ENCODE data around the gene SSNA1. TPM values are rescaled to one million over a fixed set of nuclear protein-coding genes. Genes with fewer than 3 reads are reported as not detected.
"Not testable (repeated sequence)": the region's sequence is repeated elsewhere in the genome, so short reads cannot be mapped to it uniquely, and the experiment has no call there.

SSNA1 gene
- total RNA-seq, 2 donors from 2014 or later: 40.4 to 44.6 TPM

GRCh38 chr9:137236238-137236935 lies 47.9 kb downstream of the SSNA1 start:
- peak; percentile 95 for DNase-seq (ENCODE audit: low spot score)
- intact Hi-C loops (cut with DNase I): no loop called here

GRCh38 chr9:137236936-137237421 lies 48.5 kb downstream of the SSNA1 start:
- DNase-seq (ENCODE audit: low spot score): no peak
- intact Hi-C loops (cut with DNase I): no loop called here

GRCh38 chr9:137237759-137238726 lies 49.6 kb downstream of the SSNA1 start:
- no peak for DNase-seq (ENCODE audit: low spot score)

GRCh38 chr9:137239541-137240200 lies 51.2 kb downstream of the SSNA1 start:
- DNase-seq (ENCODE audit: low spot score); intact Hi-C loops (cut with DNase I): not testable (repeated sequence)

More at GRCh38 chr9:137237759-137238726, 49.6 kb downstream of the SSNA1 start:
- intact Hi-C loops (cut with DNase I): no loop called here

Small RNA genes lying within 50 kb of the gene (microRNA-seq; reads per million reads assigned to microRNA genes)
- gene MIR3621 (ENCODE audit: borderline microRNAs expressed in 2 of 2): 0 reads per million in 2 donors

Other genes with a start within 250 kb of the SSNA1 start
- gene FBXW5, start 243.9 kb upstream of the SSNA1 start, total RNA-seq: 100 to 1,000 TPM in 1 of 2 donors, 10 to 100 TPM in 1; 95.0 to 100 TPM
- gene C8G, start 243.4 kb upstream of the SSNA1 start, total RNA-seq: 1 to 10 TPM; 1.4 TPM
- under 1 TPM; 0.62 to 0.88 TPM for gene LCN12, start 236.4 kb upstream of the SSNA1 start, total RNA-seq
- gene PTGDS, start 211.2 kb upstream of the SSNA1 start, total RNA-seq: 100 to 1,000 TPM; 475 to 547 TPM
- 1 to 10 TPM; 2.0 to 2.4 TPM for gene LCNL1, start 205.7 kb upstream of the SSNA1 start, total RNA-seq
- 10 to 100 TPM; 23.1 to 25.4 TPM for gene PAXX, start 196.3 kb upstream of the SSNA1 start, total RNA-seq
- 1 to 10 TPM; 1.9 to 3.8 TPM for gene CLIC3, start 192.1 kb upstream of the SSNA1 start, total RNA-seq
- 10 to 100 TPM; 30.8 to 32.8 TPM for gene ABCA2, start 160.4 kb upstream of the SSNA1 start, total RNA-seq
- gene FUT7, start 156.6 kb upstream of the SSNA1 start, total RNA-seq: under 1 TPM; 0.24 to 0.32 TPM
- gene NPDC1, start 142.5 kb upstream of the SSNA1 start, total RNA-seq: 100 to 1,000 TPM; 129 to 133 TPM
- 1 to 10 TPM in 1 of 2 donors, under 1 TPM in 1; 0.48 to 1.2 TPM for gene ENTPD2, start 134.6 kb upstream of the SSNA1 start, total RNA-seq
- gene SAPCD2, start 118.1 kb upstream of the SSNA1 start, total RNA-seq: under 1 TPM; 0.33 to 0.42 TPM
- gene UAP1L1, start 111.2 kb upstream of the SSNA1 start, total RNA-seq: 10 to 100 TPM; 15.2 to 20.5 TPM
- gene MAN1B1, start 101.7 kb upstream of the SSNA1 start, total RNA-seq: 10 to 100 TPM; 32.0 to 44.3 TPM
- gene DPP7, start 73.9 kb upstream of the SSNA1 start, total RNA-seq: 100 to 1,000 TPM; 108 to 128 TPM
- gene GRIN1, start 49.5 kb upstream of the SSNA1 start, total RNA-seq: not detected
- gene LRRC26, start 18.6 kb upstream of the SSNA1 start, total RNA-seq: not detected
- gene TMEM210, start 16.6 kb upstream of the SSNA1 start, total RNA-seq: not detected
- gene ANAPC2, start 116 bp upstream of the SSNA1 start, total RNA-seq: 10 to 100 TPM; 39.1 to 42.3 TPM
- gene TPRN, start 12.1 kb downstream of the SSNA1 start, total RNA-seq: 1 to 10 TPM; 4.2 to 8.8 TPM
- gene TMEM203, start 17.0 kb downstream of the SSNA1 start, total RNA-seq: 10 to 100 TPM; 24.8 to 25.2 TPM
- gene NDOR1, start 17.0 kb downstream of the SSNA1 start, total RNA-seq: 1 to 10 TPM; 6.7 to 8.1 TPM
- 1 to 10 TPM; 2.3 to 2.7 TPM for gene RNF208, start 33.6 kb downstream of the SSNA1 start, total RNA-seq
- gene CYSRT1, start 36.5 kb downstream of the SSNA1 start, total RNA-seq: under 1 TPM in 1 of 2 donors, not detected in 1; 0.32 TPM
- not detected for gene RNF224, start 38.8 kb downstream of the SSNA1 start, total RNA-seq
- not detected for gene SLC34A3, start 42.2 kb downstream of the SSNA1 start, total RNA-seq
- 100 to 1,000 TPM; 178 to 185 TPM for gene TUBB4B, start 52.6 kb downstream of the SSNA1 start, total RNA-seq
- not detected for gene STPG3, start 62.6 kb downstream of the SSNA1 start, total RNA-seq
- gene NELFB, start 66.7 kb downstream of the SSNA1 start, total RNA-seq: 10 to 100 TPM; 33.3 to 36.7 TPM
- gene TOR4A, start 89.0 kb downstream of the SSNA1 start, total RNA-seq: 1 to 10 TPM; 5.3 to 7.0 TPM
- gene NRARP, start 113.6 kb downstream of the SSNA1 start, total RNA-seq: 1 to 10 TPM; 5.6 to 9.0 TPM
- gene EXD3, start 234.5 kb downstream of the SSNA1 start, total RNA-seq: 10 to 100 TPM; 13.9 to 14.6 TPM
- 1 to 10 TPM; 2.0 to 2.7 TPM for gene NOXA1, start 234.7 kb downstream of the SSNA1 start, total RNA-seq